HG02885 (cell line): Measurements from ENCODE around the gene CISD1.
A peak's percentile ranks its signal among the peaks of the same experiment; 100 is the strongest.

ENCODE experiments used
- ATAC-seq: cut with Tn5 transposase; IDR thresholded peaks from one replicate; pipeline ENCODE4 v1.9.1; 2021; ENCODE audit warnings: mild to moderate bottlenecking; ENCODE audit not compliant: unreplicated experiment, poor library complexity

Gene CISD1

DNA sequence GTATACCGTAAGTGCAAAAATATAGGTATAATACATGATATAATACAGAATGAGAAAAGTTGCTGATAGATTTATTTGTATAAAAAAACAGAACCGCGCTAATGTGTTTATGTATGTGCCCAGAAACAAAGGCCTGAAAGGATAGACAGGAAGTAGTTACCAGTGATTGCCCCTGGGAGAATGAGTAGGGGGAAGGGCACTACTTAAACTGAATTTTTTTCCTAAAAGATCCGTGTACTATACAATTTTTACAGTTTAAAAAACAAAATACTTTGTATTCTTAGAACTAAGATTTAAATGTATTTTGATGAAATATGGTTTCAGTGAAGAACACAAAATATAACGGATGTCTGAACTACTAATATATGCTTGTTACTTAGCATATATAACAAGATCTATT, 4.2 kb upstream of the CISD1 start:
- no peak for ATAC-seq

DNA sequence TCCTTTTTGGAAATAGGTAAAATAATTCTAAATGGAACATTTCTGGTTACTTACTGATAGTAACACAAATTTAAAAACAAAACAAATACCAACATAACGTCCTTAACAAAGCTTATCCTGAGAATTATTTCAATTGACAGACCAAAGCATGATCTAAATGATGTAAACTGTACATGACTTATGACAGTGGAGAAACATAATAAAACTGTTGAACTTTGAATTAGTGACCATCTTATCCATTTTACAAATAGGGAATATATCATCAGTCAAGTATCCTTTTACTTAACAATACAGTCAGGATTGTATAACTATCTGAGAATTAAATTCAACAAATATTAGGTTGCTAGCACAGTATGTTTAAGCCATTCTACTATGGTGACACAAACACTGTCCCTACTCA, 3.7 kb upstream of the CISD1 start:
- no peak for ATAC-seq

DNA sequence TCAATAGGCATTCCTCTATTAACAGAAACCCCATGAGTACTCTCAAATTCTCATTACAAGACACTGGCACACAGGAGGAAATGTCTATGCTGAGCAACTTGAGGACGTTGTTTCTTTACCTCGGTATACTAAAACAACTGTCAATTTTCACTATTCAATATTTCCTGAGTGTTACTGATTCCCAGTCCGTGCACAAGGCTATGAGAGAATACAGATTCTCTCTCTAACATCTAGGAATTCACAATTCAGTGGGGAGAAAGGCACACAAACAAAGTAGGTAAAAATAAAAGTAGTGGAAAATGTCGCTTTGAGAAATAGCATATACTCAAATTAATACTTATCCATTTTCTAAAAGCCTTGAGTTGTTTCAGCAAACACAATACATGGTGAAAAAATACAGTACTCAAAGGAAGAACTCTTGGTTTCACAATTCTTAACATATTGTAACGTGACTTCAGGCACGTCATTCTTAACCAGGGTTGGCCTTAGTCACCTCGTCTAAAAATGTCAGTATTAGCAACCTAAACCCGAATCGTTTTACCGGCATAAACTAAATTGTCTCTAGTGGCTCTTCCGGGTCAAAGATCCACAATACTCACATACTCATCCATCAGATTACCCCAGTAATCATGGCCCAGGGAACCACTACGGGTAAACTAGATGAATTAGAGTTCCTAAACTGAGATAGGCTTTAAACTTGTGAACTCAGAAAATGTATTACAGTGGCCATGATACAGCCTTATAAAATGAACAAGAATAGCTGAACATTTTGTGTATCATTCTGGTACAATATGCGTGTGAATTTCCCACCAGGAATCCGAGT, 2.7 kb upstream of the CISD1 start:
- peak; percentile 27 for ATAC-seq

DNA sequence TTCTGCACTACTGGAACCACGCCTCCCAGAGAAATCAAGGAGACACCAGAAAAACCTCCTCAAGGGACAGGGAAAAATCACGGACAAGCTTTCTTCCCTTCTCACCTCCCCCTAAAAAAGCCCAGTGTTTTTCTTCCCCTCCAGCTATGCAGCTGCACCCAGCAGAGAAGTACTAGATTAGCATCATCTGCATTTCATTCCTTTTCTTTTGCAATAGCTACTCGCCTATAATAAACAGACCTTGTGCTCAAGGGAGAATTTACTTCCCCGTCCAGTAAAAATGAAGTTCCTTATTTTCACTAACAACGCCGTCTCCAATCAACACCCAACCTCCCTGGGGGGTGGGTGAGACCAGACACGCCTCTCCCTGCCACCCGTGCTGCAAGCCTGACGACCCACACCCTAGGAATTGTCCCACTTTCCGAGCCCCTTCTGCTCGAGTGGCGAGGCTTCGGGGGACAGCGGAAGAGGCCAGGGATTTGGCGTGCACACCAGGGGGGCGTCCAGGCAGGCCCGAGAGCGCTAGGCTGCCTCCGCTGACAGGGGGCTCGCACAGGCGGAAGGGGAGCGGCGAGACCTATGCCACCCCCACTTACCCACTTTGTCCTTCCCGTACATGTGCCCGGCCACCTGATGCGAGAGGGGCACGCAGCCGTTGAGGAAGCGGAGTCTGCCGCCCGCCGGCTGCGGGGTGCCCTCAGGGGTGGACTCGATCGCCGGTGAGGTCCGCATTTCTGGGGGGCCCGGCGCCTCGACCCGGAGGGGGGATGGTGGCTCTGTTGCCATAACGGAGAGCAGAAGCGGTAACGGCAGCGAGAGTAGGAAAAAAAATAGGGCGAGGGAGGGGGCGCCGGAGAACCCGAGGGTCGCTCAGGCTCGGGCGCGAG, 1.9 kb upstream of the CISD1 start:
- peak; percentile 3 for ATAC-seq

DNA sequence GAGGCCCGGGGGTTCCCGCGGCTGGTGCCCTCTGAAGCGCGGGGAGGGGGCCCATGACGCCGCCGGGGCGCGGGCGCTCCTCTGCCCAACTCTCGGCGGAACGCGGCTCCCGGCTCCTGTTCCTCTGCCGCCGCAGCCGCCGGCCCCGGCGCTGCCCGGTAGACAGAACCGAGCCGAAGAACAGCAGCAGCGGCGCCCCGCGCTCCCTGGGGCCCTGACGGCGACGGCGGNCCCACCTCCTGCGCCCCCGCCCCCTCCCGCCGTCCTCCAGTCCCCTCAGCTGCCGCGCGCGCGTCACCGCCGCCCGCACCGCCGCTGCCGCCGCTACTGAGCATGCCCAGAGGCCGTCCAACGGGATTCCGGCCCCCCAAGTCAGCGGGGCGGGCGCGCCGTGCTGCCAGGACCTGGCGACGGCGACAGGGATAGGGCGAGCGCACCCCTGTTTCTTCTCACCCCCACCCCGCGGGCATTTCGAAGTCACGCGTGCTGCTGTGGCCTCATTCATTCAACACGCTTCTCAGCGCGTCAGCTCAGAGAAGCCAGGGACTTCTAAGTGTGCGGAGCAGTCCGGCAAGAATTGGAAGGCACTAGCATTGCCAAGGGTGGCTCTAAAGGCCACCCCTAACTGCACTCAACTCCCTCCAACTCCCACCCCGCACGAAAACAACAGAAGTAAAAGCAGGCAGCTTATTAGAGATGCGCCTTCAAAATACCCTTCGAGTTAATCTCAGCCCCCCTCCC, 1.1 kb upstream of the CISD1 start, which contains the start of gene IPMK:
IPMK (minus strand) TSS at position 182 of the 741 bp plus-strand sequence. CDS start 283 bp downstream, outside the sequence.
- peak; percentile 61 for ATAC-seq

DNA sequence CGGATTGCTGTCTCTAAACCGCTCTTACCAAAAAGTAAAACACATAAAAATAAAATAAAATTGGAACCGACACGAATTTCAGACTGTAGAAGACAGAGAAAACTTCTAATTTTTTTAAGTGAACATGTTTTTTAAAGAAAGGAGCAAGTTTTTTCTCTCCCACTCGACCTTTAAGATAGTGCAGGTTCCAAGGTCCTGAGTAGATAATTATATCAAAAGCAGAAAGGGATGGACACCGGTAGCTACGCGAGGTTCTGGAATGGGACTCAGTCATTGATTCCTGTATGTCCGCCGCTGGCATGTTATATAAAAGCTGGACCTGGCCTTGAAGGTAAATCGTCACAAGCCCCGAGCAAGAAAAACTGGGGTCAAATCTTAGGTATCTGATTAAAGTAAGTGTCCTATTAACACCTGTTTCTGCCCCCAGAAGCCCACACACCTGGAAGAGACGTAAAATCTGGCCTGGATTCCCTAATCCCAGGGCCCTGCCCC, 462 bp upstream of the CISD1 start:
- peak; percentile 0 for ATAC-seq

DNA sequence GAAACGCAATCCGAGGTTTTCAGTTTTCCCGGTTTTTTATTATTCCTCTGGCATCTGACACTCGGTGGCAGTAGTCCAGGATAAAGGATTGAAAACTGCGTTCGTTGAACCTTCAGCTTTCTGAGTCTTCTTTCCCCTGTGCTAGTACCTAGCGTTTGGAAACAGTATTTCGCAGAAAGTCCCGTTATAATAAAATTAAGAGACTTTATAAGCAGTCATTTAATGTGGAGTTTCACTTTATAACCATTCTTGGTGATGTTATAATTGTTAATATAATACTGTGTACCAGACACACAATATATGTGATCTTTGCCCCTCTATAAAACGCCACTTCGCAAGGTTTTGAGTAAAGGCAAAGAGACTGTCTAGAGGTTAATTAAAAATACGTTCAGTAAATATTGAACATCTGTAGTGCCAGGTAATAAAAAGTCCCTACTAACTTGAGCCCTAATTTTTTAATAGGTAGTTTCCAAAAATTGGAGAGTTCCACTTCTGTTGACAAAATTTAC, 874 bp downstream of the CISD1 start:
- ATAC-seq, result no peak

DNA sequence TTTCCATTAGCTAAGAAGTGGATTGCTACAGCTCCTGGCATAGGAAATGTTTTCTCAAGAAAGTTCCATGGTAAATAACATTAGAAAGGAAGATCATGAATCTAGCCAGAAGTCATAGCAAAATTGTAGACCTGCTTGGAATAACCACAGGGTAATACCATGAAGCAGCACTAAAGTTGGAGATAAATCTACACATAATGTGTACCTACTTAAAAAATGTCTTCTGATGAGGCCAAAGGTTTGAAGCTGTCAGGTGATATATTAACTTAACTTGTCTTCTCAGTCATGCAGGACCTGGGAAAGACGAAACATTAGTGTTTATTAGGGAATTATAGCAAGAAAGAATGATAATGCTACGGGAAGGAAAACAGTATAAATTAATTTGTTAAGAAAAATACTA, 6.3 kb downstream of the CISD1 start:
- ATAC-seq, result no peak

DNA sequence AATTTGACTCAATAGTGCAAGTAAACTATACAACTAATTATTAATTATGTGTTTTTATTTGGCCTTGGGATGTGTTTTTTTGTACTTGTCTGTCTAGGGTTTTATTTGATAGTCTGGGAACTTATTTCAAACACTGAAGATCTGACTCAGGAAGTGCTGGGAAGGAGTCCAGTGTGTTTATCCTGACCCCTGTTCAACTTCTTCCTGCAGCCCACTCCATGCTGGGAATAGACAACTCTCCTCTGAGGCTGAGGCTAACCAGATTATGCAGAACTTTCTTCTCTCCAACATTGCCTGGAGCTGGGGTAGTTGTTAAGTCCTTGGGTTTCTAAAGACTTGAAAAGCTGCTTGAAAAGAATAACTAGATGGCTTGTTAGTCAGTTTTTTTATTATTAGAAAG, 6.9 kb downstream of the CISD1 start:
- no peak for ATAC-seq

DNA sequence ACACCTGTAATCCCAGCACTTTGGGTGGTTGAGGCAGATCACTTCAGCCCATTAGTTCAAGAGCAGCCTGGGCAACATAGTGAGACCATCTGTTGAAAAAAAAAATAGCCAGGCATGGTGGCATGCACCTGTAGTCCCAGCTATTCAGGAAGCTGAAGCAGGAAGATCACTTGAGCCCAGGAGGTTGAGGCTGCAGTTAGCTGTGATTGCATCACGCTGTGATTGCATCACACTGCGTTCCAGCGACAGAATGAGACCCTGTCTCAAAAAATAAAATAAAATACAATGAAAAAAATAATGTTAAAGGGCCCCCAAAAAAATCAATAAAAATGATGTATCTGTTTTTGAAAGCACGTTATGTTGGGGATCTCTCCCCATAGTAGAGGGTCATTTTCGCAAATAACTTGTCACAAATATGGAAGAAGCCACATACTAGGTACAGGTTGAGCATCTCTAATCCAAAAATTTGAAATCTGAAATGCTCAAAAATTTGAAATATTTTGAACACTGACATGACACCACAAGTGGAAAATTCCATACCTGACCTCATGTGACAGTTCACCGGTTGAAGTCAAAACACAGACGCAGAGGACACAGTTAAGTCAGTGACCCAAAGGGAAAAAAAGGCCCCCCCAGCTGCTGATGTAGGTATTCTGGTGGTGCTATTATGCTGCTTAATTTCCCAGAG, 9.5 kb downstream of the CISD1 start:
- no peak for ATAC-seq

DNA sequence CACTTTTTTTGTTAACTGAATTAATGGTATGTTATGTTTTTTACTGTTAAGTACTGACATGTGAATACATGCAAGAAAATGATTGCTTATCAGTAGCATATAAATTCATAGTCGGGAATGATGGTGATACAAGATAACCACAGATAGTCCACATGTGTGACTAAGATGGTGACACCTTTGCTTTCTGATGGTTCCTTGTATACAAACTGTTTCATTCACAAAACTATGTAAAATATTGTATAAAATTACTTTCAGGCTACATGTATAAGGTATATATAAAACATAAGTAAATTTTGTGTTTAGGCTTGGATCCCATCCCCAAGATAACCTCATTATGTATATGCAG, 10.0 kb downstream of the CISD1 start:
- no peak for ATAC-seq

DNA sequence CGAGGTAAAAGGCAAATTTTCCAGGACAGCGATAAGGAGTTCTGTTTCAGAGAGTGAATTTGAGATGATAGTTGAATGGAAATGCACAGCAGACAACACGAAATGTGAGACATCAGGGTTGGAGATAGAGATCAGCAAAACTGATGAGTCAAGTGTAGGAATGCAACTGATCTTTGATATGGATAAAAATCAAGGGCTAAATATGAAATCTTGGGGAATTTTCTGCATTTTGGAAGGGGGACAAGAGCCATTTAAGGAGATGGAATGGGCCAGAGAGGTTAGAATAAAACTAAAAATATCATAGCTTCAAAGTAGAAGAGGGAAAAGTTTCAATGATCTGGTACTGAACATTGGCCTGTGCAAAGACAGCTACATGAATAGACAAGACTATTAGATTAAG, 11.5 kb downstream of the CISD1 start:
- no peak for ATAC-seq

DNA sequence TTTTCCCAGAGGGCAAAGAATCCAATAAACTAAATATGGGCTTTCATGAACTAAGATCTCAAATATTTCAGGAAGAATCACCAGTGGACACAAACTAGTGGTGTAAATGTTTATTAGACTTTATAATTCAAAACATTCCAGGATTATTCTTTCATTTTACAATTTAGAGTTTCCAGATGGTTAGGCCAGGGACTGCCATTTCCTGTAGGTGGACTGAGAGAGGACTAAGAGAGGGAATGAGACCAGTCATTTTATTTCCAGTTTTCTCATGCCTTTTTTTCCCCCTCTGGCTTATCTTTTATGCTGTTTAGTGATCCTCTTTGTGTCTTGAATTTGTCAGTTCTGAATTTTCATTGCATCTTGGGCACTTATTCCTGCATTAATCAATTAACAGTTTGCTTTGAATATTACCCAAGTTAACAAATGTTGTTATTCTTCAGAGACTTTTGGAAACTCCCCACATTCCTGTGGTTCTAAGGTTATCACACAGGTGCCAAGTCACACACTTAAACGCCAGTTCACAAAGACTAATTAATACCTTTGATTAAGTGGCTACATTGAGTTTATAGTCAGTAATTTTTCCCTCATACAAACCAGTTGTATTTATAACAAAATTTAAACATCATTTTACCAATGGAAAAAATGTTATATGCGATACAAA, 12.3 kb downstream of the CISD1 start:
- no peak for ATAC-seq

DNA sequence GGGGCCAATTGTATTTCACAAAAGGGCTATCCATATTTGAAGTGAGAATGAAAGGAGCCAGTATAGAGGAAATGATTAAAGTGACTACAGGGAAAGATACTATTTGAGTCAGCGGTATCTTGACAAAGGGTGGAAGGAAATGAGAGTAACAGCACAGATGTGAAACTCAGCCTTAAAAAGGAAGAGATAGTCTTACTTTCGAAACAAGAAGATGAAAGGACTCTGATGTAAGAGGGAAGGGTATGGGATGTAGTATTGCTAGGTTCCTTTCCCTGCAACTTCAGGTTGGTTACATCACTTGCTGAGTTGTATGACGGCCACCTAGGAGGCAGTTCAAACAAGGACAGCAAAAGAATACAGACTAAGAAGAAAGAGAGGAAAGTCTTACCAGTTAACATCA, 13.7 kb downstream of the CISD1 start:
- peak; percentile 98 for ATAC-seq

DNA sequence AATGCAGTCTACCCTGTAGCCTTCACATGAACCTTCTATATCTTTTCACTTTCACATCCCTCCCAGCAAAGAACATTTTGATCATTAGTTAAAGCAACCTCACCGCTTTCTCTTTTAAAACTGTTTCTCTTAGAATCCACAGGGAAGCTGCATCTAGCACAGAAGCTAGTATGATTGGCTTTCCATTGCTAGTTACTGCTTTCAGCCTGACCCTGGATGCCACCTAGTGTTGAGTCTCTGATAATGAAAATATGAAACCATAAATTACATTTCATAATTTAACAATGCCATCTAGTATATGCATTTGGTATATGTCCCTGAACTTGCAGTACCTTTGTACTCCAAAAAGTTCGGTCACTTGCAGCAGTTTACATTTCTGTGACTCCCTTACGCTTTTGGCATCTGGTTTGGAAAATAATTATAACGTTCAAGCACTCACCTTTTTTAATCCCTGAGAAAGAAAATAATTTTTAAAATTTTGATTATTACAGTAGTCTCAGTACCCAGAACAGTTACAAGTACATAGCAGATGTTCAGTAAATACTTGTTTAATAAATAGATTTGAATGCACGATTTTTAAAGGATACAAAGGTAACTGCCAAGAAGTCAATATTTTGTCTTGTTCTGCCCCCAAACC, 22.7 kb downstream of the CISD1 start:
- peak; percentile 95 for ATAC-seq

DNA sequence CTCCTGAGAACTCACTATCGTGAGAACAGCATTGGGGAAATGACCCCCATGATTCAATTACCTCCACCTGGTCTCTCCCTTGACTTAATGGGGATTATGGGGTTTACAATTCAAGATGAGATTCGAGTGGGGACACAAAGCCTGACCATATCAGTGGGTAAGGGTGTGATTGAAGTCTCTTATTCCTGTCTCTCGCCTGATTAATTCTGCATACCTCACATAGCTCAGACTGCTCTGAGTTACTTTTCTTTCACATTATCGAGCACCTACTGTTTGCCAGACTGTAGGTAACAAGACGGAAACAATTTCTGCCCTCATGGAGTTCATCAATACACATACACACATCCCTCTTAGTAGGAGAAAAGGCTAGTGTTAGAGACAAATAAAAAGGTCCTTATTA, 25.0 kb downstream of the CISD1 start:
- no peak for ATAC-seq

DNA sequence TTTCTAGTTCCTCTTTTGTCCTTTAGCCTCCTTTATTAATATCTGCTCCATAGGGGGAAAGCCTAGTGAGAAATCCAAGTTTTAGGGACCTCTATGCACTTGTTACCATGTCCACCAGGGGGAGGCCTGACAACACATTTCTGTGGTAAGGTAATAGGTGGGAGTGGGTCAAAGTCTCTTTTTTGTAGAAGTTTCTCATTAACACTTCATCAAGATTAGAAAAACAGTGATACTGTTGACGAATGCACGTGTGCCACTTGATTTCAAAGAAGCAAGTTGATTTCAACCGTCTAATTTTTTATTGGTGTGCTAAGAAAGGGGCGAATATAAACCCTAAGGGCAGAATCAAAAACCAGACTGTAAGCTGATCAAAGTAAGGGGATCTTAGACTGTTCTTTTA, 30.6 kb downstream of the CISD1 start:
- peak; percentile 97 for ATAC-seq

DNA sequence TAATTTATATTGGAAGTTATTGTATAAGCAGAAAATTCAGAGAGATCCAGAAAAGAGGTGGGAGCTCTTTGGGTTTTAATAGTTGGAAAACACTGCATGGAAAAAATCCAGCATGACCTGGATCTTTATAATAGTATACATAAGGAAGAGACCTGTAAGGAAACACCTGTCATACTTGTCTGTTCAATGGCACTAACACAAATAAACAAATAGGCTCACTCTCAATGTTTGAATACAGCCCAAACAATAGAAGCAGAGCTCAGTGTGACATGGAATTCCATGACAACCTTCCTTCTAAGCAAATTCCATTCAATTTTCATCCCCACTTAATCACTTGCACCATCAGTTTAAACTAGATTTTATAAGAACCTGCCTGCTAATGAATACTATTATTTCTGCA, 31.7 kb downstream of the CISD1 start:
- no peak for ATAC-seq

DNA sequence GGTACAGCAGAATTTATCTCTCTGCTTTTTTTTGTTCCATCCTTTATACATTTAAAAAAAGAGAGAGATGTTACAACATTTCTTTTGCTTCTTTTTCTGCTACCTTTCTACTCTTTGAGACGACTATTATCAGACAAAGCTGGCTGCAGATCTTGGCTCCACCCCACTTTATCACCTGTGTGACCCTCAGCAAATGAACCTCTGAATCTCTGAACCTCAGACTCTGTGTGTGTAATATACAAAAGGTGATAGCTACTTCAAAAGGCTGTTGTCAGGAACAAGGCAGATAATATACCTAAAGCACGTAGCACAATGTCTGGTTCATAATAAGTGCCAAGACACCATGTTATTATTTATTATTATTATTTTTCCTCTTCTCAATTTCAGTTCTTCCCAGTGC, 33.3 kb downstream of the CISD1 start:
- ATAC-seq, result no peak
